HG03280 (cell line): ENCODE measurements around the gene DHRS7B.

ENCODE experiments used
- ATAC-seq: cut with Tn5 transposase; IDR thresholded peaks from one replicate; pipeline ENCODE4 v1.9.1; 2021; ENCODE audit warnings: mild to moderate bottlenecking, moderate library complexity; ENCODE audit not compliant: unreplicated experiment

DHRS7B gene

DNA sequence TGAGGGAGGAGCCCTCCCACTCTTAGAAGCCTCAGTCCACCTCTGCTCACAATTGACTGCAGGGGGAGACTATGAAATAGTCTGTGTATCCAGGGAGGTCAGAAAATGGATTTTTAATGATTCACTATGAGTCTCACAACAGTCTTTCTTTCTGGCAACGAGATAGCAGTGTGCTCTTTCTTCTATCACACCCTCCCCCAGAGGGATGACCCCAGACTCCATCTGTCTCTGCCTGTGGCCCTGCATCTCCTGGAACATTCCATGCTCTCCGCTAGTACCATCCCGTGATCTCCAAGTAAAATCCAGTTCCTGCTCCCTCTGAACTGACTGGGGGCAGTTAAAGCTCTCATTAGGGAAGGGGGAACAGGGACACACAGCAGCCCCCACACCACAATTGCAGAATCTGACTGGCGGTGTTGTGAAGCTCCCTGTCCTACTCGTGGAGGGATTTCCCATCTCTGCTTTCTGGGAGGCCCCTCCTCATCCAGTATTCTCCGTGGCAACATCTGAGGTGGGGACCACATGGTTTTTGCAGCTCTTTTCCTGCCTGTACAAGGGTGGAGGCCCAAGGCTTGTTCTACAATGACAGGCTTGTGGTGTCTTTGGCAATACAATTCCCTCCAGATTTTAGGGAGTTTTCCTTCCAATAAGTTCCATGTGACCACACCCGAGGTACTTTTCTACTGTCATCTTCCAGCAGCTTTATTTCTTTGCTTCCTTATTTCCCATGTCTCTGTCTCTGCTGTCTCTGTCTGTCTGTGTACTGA, 107.0 kb downstream of the DHRS7B start:
- ATAC-seq = no peak

DNA sequence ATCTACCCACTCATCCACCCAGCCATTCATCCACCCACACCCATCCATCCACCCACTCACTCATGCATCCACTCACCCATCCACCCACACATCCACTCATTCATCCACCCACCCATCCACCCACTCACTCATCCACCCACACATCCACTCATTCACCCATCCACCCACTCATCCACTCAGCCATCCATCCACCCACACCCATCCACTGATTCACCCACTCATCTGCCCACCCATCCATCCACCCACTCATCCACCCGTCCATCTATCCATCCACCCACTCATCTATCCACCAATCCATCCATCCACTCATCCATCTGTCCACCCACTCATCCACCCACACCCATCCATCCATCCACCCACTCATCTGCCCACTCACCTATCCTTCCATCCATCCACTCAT, 109.2 kb downstream of the DHRS7B start:
- ATAC-seq = no peak

DNA sequence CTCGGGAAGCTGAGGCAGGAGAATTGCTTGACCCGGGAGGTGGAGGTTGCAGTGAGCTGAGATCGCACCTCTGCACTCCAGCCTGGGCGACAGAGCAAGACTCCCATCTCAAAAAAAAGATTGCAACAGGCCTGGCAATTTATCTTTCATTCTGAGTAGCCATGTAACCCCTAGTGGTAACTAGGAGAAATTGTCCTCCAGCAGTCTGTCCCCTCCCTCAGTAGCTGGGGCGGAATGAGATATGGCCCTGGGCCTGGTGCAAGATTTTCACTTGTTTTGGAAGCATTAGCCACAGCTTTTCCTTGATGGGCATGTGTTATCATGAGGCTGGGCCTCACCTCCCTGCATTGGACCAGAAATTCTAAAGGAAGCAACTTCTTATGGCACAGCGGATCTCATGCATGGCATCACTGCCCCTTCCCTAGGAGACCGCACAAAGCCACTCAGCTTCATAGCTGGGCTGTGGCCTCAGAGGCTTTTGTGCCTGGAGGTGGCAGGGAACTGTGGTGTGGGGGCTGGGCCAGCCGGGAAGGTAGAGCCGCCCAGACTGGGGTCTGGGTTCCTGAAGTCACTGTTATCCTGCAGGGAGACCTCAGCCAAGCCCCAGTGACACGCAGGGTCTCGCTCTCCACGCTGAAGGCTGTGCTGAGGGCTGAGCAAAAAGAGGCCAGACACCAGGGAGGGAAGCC, 113.1 kb downstream of the DHRS7B start:
- ATAC-seq = no peak

DNA sequence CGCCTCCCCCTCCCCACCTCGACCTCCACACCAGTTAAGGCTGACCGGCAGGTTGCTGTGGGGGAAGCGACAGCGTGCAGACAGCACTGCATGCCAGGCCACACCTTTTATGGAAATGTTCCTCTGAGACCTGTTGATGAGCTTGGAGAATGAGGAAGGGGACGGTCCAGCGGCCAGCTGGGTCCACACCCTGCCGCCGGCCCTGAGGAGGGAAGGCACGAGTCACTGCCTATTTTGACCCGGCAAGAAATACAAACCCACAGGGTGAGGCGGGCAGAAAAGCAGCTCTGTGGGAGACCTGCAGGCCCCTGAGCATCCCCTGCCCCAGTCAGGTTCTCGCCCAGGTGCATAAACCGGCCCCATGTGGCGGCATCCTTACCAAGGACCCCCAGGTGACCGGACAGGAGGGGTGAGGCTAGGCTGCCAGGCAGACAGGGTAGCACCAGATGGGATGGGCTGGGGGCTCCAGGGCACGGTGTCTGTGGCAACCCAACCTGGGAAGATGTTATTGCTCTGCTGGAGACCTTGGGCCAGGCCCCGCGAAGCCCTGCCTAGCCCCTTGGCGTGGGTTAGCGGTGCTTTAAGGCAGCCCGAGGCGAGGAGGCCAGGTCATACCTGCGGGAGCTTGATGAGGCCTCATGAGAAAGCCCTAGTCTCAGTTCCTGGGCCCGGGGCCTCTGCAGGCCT, 113.7 kb downstream of the DHRS7B start:
- no peak for ATAC-seq
